H1 (cell line): ENCODE measurements around the gene ANKS1B. TPM values are rescaled to one million over a fixed set of nuclear protein-coding genes. Genes with fewer than 3 reads are reported as not detected.

Experiments
- CTCF ChIA-PET: fragments of 300-600 bp; sonication (Branson Sonifier 250); formaldehyde crosslinking; loops from one replicate; lab custom pipeline; 2021; ENCODE audit not compliant: partially characterized antibody; lab: Charles Lee
- POLR2A ChIA-PET: fragments of 300-600 bp; sonication (Branson Sonifier 250); formaldehyde crosslinking; loops from one replicate; lab custom pipeline; 2021; ENCODE audit warnings: inconsistent platforms; ENCODE audit not compliant: partially characterized antibody; lab: Charles Lee
- DNase-seq, 2 experiments: peaks; one replicate each; pipeline versions ENCODE4 v3.0.0 to v3.0.0-alpha.2; 2010 to 2022; ENCODE audit warnings: low spot score in 2 of 2, low read depth in 1 of 2, mixed read lengths in 1 of 2
- FAIRE-seq: peaks from 2 replicates; lab custom pipeline; 2011; peaks lifted over from hg19 to GRCh38; lab: Jason Lieb, UNC
- H2AFZ ChIP-seq: 2 replicates; pipeline ENCODE4 v1.8.1; 2012; ENCODE audit warnings: low read length, inconsistent platforms
- H2AK5ac ChIP-seq: 2 replicates; pipeline ENCODE4 v1.6.1; 2013; ENCODE audit warnings: low read depth, low read length
- H2BK120ac ChIP-seq: replicated peaks from 2 replicates; pipeline ENCODE3; 2013; ENCODE audit warnings: low read depth, low read length, inconsistent platforms
- H2BK12ac ChIP-seq: 2 replicates; pipeline ENCODE4 v1.6.1; 2013; ENCODE audit warnings: low read depth, low read length
- H2BK15ac ChIP-seq: 2 replicates; pipeline ENCODE4 v1.6.1; 2013; ENCODE audit warnings: low read length
- H2BK20ac ChIP-seq: 2 replicates; pipeline ENCODE4 v1.6.1; 2013; ENCODE audit warnings: low read length
- H2BK5ac ChIP-seq: 2 replicates; pipeline ENCODE4 v1.6.1; 2013; ENCODE audit warnings: low read depth, low read length
- H3K14ac ChIP-seq: 2 replicates; pipeline ENCODE4 v1.6.1; 2013; ENCODE audit warnings: inconsistent platforms; ENCODE audit not compliant: insufficient read length
- H3K18ac ChIP-seq: 2 replicates; pipeline ENCODE4 v1.6.1; 2013; ENCODE audit warnings: low read length; ENCODE audit errors: extremely low read depth
- H3K23ac ChIP-seq: 2 replicates; pipeline ENCODE4 v1.6.1; 2013; ENCODE audit warnings: inconsistent platforms; ENCODE audit not compliant: insufficient read length
- H3K23me2 ChIP-seq: 2 replicates; pipeline ENCODE4 v1.6.1; 2013; ENCODE audit warnings: low read depth, low read length
- H3K27ac ChIP-seq: 2 replicates; pipeline ENCODE4 v1.6.1; 2011; ENCODE audit warnings: low read depth, low read length, inconsistent platforms
- H3K27me3 ChIP-seq, 4 experiments: replicated peaks in 1 of 4; 1 replicate in 1 of 4; 2 replicates in 3 of 4; pipeline versions ENCODE4 v1.6.1 to v1.8.1; 2011 to 2013; ENCODE audit warnings: low read length in 3 of 4, mild to moderate bottlenecking in 3 of 4, inconsistent platforms in 2 of 4, mixed read lengths in 2 of 4, moderate library complexity in 1 of 4; ENCODE audit not compliant: control insufficient read depth in 3 of 4, insufficient read depth in 3 of 4; ENCODE audit errors: extremely low read depth in 1 of 4
- H3K36me3 ChIP-seq, 4 experiments: 2 replicates each; pipeline versions ENCODE4 v1.6.1 to v1.8.1; 2011 to 2013; ENCODE audit warnings: mild to moderate bottlenecking in 4 of 4, low read length in 3 of 4, moderate library complexity in 2 of 4, control low read depth in 1 of 4, inconsistent platforms in 1 of 4; ENCODE audit not compliant: insufficient read depth in 4 of 4, control insufficient read depth in 2 of 4
- H3K4ac ChIP-seq: replicated peaks from 2 replicates; pipeline ENCODE3; 2013; ENCODE audit warnings: low read length, low read depth, mixed read lengths, inconsistent platforms; ENCODE audit not compliant: insufficient read length
- H3K4me1 ChIP-seq, 4 experiments: replicated peaks in 1 of 4; 1 replicate in 1 of 4; 2 replicates in 3 of 4; pipeline versions ENCODE4 v1.6.1 to v1.8.1; 2011 to 2013; ENCODE audit warnings: low read length in 3 of 4, inconsistent platforms in 2 of 4, mixed read lengths in 1 of 4; ENCODE audit not compliant: insufficient read depth in 4 of 4, control insufficient read depth in 3 of 4
- H3K4me2 ChIP-seq, 2 experiments: 2 replicates each; pipeline versions ENCODE4 v1.6.1 to v1.8.1; 2011 to 2013; ENCODE audit warnings: low read depth in 2 of 2, low read length in 2 of 2, control low read depth in 1 of 2, inconsistent platforms in 1 of 2, mild to moderate bottlenecking in 1 of 2; ENCODE audit not compliant: insufficient read depth in 1 of 2
- H3K4me3 ChIP-seq, 4 experiments: fragments of 200-600, 300-600 bp in 1 of 4; sonication (generic), shearing (Covaris generic), sonication (Bioruptor Twin) in 1 of 4; 2 replicates each; pipeline versions ENCODE4 v1.5.1 to v1.8.1; 2011 to 2016; ENCODE audit warnings: low read length in 4 of 4, low read depth in 3 of 4, control low read depth in 2 of 4, inconsistent platforms in 2 of 4, mild to moderate bottlenecking in 2 of 4, mixed read lengths in 1 of 4, moderate library complexity in 1 of 4; ENCODE audit not compliant: insufficient read depth in 2 of 4; ENCODE audit errors: extremely low read depth in 1 of 4
- H3K56ac ChIP-seq: replicated peaks from 2 replicates; pipeline ENCODE3; 2013; ENCODE audit warnings: low read depth, mild to moderate bottlenecking, mixed read lengths, low read length, inconsistent platforms; ENCODE audit not compliant: insufficient read length
- H3K79me1 ChIP-seq: 2 replicates; pipeline ENCODE4 v1.6.1; 2013; ENCODE audit warnings: low read depth, low read length, control low read depth
- H3K79me2 ChIP-seq, 2 experiments: 2 replicates each; pipeline versions ENCODE4 v1.6.1 to v1.8.1; 2012 to 2013; ENCODE audit warnings: low read length in 2 of 2, mild to moderate bottlenecking in 2 of 2, inconsistent platforms in 1 of 2; ENCODE audit not compliant: insufficient read depth in 2 of 2, control insufficient read depth in 1 of 2
- H3K9ac ChIP-seq, 4 experiments: replicated peaks in 1 of 4; 1 replicate in 1 of 4; 2 replicates in 3 of 4; pipeline versions ENCODE4 v1.6.1 to v1.8.1; 2011 to 2013; ENCODE audit warnings: low read depth in 3 of 4, low read length in 3 of 4, control low read depth in 2 of 4, mild to moderate bottlenecking in 2 of 4, moderate library complexity in 2 of 4, inconsistent platforms in 1 of 4; ENCODE audit errors: extremely low read depth in 1 of 4
- H3K9me3 ChIP-seq, 2 experiments: 2 replicates each; pipeline versions ENCODE4 v1.6.1 to v1.8.1; 2012 to 2013; ENCODE audit warnings: mild to moderate bottlenecking in 2 of 2, moderate library complexity in 2 of 2, control low read depth in 1 of 2, inconsistent platforms in 1 of 2, low read depth in 1 of 2, low read length in 1 of 2, mixed read lengths in 1 of 2; ENCODE audit not compliant: insufficient read depth in 2 of 2
- H4K20me1 ChIP-seq, 2 experiments: replicated peaks in 1 of 2; 2 replicates each; pipeline versions ENCODE3 to v1.8.1; 2011 to 2013; ENCODE audit warnings: inconsistent platforms in 2 of 2, low read length in 2 of 2, mild to moderate bottlenecking in 1 of 2; ENCODE audit not compliant: insufficient read depth in 2 of 2, control insufficient read depth in 1 of 2
- H4K5ac ChIP-seq: 2 replicates; pipeline ENCODE4 v1.6.1; 2013; ENCODE audit warnings: low read length, low read depth, mixed read lengths, inconsistent platforms; ENCODE audit not compliant: insufficient read length
- H4K8ac ChIP-seq: 2 replicates; pipeline ENCODE4 v1.8.0; 2013; ENCODE audit warnings: mild to moderate bottlenecking, moderate library complexity, low read length, inconsistent platforms; ENCODE audit not compliant: insufficient read depth; ENCODE audit errors: extremely low read depth
- H4K91ac ChIP-seq: replicated peaks from 2 replicates; pipeline ENCODE3; 2013; ENCODE audit warnings: low read length, mixed read lengths, inconsistent platforms; ENCODE audit not compliant: insufficient read length
- ASH2L ChIP-seq: fragments of 200-600, 300-600 bp; sonication (generic); IDR thresholded peaks from one replicate; pipeline ENCODE4 v1.7.1; 2017; ENCODE audit warnings: low read length
- CTBP2 ChIP-seq: IDR thresholded peaks from 2 replicates; pipeline ENCODE4 v1.7.0; 2011; ENCODE audit warnings: borderline replicate concordance, mild to moderate bottlenecking, moderate library complexity, mixed read lengths, low read length; ENCODE audit not compliant: insufficient read depth, insufficient read length
- E2F6 ChIP-seq: IDR thresholded peaks from 2 replicates; pipeline ENCODE4 v1.6.1; 2012; ENCODE audit warnings: inconsistent platforms
- HDAC2 ChIP-seq, 2 experiments: fragments of 300-600 bp in 1 of 2; sonication (generic) in 1 of 2; IDR thresholded peaks; 2 replicates each; pipeline ENCODE4 v1.6.1; 2011 to 2012; ENCODE audit warnings: low read depth in 2 of 2, low read length in 2 of 2, mild to moderate bottlenecking in 2 of 2, moderate library complexity in 2 of 2, borderline replicate concordance in 1 of 2, inconsistent platforms in 1 of 2
- KDM5A ChIP-seq: fragments of 200-600 bp; IDR thresholded peaks from 2 replicates; pipeline ENCODE4 v1.7.1; 2012; ENCODE audit warnings: mild to moderate bottlenecking, low read length, inconsistent platforms, mixed read lengths
- MAFK ChIP-seq: IDR thresholded peaks from 2 replicates; pipeline ENCODE4 v1.6.1; 2012; ENCODE audit warnings: low read depth, mild to moderate bottlenecking, improper control_type of control experiment, low read length
- NRF1 ChIP-seq: IDR thresholded peaks from 2 replicates; pipeline ENCODE4 v1.6.1; 2011; ENCODE audit warnings: mild to moderate bottlenecking, low read depth, low read length, improper control_type of control experiment
- RNF2 ChIP-seq: fragments of 200-900, 300-1000 bp; sonication (generic); IDR thresholded peaks from 2 replicates; pipeline ENCODE4 v1.7.1; 2016; ENCODE audit warnings: borderline replicate concordance, low read depth, mild to moderate bottlenecking, antibody characterized with exemption, low read length; ENCODE audit not compliant: poor library complexity, severe bottlenecking; ENCODE audit errors: missing control alignments
- SIX5 ChIP-seq: IDR thresholded peaks from 2 replicates; pipeline ENCODE4 v1.6.1; 2011; ENCODE audit warnings: mild to moderate bottlenecking, low read depth, low read length
- SP2 ChIP-seq: IDR thresholded peaks from 2 replicates; pipeline ENCODE4 v1.6.1; 2012; ENCODE audit warnings: mild to moderate bottlenecking, low read length, inconsistent platforms
- WGBS, 2 experiments: shearing (Covaris generic) in 1 of 2; methylation state at CpG; one replicate each; pipeline versions ENCODE4 v1.1.6 to v1.1.7; 2013 to 2015; ENCODE audit warnings: low lambda C conversion rate in 2 of 2, mixed read lengths in 2 of 2, inconsistent platforms in 1 of 2, low coverage in 1 of 2, missing lambda C conversion rate in 1 of 2; ENCODE audit not compliant: insufficient replicate concordance in 2 of 2, insufficient coverage in 1 of 2, insufficient read length in 1 of 2; ENCODE audit errors: extremely low coverage in 1 of 2, missing lambda C conversion rate in 1 of 2; 5-methylcytosine and 5-hydroxymethylcytosine counted together
- polyA plus RNA-seq, 7 experiments: library from polyadenylated mRNA; depleted of rRNA in 3 of 7; stranded (reverse) in 5 of 7; unstranded in 2 of 7; fragments of >200 nt in 5 of 7; fragments of 200-250 nt in 2 of 7; gene quantifications; 1 replicate in 5 of 7; 2 replicates in 1 of 7; 4 replicates in 1 of 7; pipeline versions ENCODE4 v1.2.1 to v1.2.3, GENCODE V29; 2011 to 2013; ENCODE audit warnings: missing spikeins in 2 of 7, mixed read lengths in 2 of 7
- total RNA-seq: library from RNA; stranded (reverse); fragmentation: NEBNext Ultra II Directional; extraction: Animal tissue kit (Norgen Biotek cat#: 25700); gene quantifications from 2 replicates; pipeline ENCODE4 v1.2.1, GENCODE V29; 2021

The ANKS1B gene
- total and polyA plus RNA-seq, 2 of the 8 experiments (the other 6 are each of a cell fraction or from before 2014, with no cell fraction given): 2.7 to 6.1 TPM

- no peak overlapping the region for H4K91ac ChIP-seq
- no peak overlapping the region for H3K56ac ChIP-seq
- no peak overlapping the region for H3K14ac ChIP-seq
- H4K8ac ChIP-seq: no peak overlapping the region; the same call in 1 of the 2 replicates
- 83% methylated on average over 9 of the region's 9 CpGs; no CpG with 5 or more reads in 1 of the 2 experiments for WGBS, 2 experiments
- no peaks in the 10 kb centered on the region for H3K79me2 ChIP-seq
- H3K18ac ChIP-seq: no peak overlapping the region
- no peaks in the 10 kb centered on the region for H4K20me1 ChIP-seq
- H3K23ac ChIP-seq: no peak overlapping the region
- no peak overlapping the region for H2AK5ac ChIP-seq
- H2BK20ac ChIP-seq: no peak overlapping the region
- H3K4me3 ChIP-seq: no peak overlapping the region
- H2BK5ac ChIP-seq: no peak overlapping the region
- CTCF ChIA-PET: interaction anchor here (0.6 to 3.2 kb wide), 5 partner anchors 16 to 192 kb away, joined by 3 to 22 read pairs (median 3); no protein-coding TSS in a partner anchor
- no peaks in the 10 kb centered on the region for H3K79me1 ChIP-seq
- no peak for FAIRE-seq
- no peak overlapping the region for H2BK15ac ChIP-seq
- H4K5ac ChIP-seq: no peak overlapping the region
- no peaks in the 10 kb centered on the region for H3K4me1 ChIP-seq
- TF ChIP-seq E2F6 (no peak), ASH2L (no peak), KDM5A (no peak), MAFK (no peak), RNF2 (no peak), CTBP2 (no peak), NRF1 (no peak), SIX5 (no peak), HDAC2 (IDR thresholded peaks at IDR 0.05; ENCODE audit: borderline replicate concordance in 1 of 2, low read depth in 2 of 2, low read length in 2 of 2) (no peak), SP2 (no peak)
- TF ChIP-seq, all 59 proteins: peak for 0
- POLR2A ChIA-PET: no interaction called here
- Histone ChIP-seq H3K27ac (no peak overlapping the region), H2AFZ (no peak overlapping the region), H3K4ac (no peak overlapping the region), H3K23me2 (no peaks in the 10 kb centered on the region), H3K9ac (no peak overlapping the region), H3K36me3 (no peaks in the 10 kb centered on the region), H3K27me3 (no peaks in the 10 kb centered on the region), H2BK120ac (no peak overlapping the region), H3K4me2 (no peak overlapping the region), H2BK12ac (no peak overlapping the region), H3K9me3 (no peaks in the 10 kb centered on the region)
- DNase-seq: no peak
Measured at GRCh38 chr12:99059824-99060511, 924.8 kb downstream of the ANKS1B start.
